Mucosa of gallbladder (tissue), 1 donor: ENCODE data around the gene CBL. TPM values are rescaled to one million over a fixed set of nuclear protein-coding genes. Genes with fewer than 3 reads are reported as not detected.

Source experiments
- DNase-seq: peaks from one replicate; pipeline ENCODE4 v3.0.0-alpha.2; 2020; ENCODE audit warnings: low spot score
- total RNA-seq: library from RNA; stranded (reverse); gene quantifications from one replicate; pipeline ENCODE4 v1.2.1, GENCODE V29; 2021
- donor health status: DM: no; HTN: no; CAD: no.

The CBL gene
- total RNA-seq, 1 donor from 2014 or later: 15.6 TPM

- DNase-seq: peak; percentile 97
Observed at GRCh38 chr11:119334174-119334930, 128.2 kb downstream of the CBL start, which contains the start of gene RNF26. Gene RNF26, plus strand, starts transcription at chr11:119334527. Its CDS starts 596 bp downstream, at chr11:119335123.

GRCh38 chr11:119335091-119335654 is 129.0 kb downstream of the CBL start:
- DNase-seq: no peak

- no peak for DNase-seq
Observed at GRCh38 chr11:119335655-119336543, 129.8 kb downstream of the CBL start.

- no peak for DNase-seq
Observed at GRCh38 chr11:119336744-119337469, 130.8 kb downstream of the CBL start.

GRCh38 chr11:119337581-119338317 is 131.6 kb downstream of the CBL start:
- no peak for DNase-seq

- peak; percentile 81 for DNase-seq
Observed at GRCh38 chr11:119338318-119338890, 132.3 kb downstream of the CBL start.

DNA sequence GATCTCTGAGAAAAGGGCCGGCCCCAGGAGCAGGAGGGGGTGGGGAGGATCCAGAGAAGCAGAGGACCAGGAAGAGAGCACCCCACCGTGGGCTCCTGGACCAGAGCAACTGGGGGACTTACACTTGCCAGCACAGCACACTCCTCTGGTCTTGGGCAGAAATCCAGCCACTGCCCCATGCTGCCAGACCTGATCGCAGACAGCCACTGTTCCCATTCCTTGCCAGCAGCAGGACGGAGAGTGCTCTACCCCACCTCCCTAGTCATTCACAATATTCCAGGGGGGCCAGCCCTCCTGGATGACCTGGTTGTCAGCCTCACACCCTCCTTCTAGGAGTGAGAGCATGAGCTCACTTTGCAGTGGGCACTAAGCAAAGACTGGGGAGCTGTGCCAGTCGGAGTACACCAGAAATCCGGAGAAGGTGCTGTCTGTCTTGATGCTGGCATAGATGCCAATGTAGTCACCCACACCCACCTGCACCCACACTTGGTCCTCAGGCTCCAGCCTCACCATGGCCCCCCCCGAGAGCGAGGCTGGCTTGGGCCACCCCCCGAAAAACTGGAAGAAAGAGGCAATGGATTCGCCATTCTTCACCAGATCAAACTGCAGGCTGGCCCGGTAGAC is 132.9 kb downstream of the CBL start:
- no peak for DNase-seq

DNA sequence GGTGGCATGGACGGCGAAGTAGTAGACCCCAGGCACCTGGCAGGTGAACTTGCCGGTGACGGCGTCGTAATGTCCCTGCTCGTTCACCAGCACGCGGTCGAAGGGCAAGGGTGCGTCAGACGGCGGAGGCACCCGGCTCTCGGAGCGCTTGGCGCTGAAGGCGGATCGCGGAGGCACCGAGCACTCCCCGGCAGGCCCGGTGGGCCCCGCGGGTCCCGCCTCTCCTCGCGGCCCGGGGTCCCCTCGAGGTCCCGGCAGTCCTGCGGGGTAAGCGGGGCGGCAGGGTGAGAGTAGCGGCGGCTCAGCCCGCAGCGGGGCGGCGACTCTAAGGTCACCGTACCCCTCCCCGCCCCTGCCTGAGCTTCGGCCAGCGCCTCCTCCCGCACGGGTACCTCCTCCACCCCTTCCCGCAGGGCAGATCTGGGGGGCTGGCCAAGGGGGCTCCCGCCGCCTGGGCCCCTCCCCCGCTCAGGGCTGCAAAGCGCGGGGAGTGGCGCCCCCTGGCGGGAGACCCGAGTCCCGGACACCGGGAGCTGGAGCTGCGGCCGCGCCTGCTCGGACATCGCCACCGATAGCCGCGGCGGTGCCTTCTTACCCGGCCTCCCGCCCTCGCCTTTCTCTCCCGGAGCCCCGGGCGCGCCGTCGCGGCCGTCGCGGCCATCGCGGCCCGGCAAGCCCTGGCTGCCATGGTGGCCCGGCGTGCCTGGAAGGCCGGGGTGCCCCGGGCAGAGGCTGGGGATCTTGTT is 133.6 kb downstream of the CBL start:
- DNase-seq: peak; percentile 68

DNA sequence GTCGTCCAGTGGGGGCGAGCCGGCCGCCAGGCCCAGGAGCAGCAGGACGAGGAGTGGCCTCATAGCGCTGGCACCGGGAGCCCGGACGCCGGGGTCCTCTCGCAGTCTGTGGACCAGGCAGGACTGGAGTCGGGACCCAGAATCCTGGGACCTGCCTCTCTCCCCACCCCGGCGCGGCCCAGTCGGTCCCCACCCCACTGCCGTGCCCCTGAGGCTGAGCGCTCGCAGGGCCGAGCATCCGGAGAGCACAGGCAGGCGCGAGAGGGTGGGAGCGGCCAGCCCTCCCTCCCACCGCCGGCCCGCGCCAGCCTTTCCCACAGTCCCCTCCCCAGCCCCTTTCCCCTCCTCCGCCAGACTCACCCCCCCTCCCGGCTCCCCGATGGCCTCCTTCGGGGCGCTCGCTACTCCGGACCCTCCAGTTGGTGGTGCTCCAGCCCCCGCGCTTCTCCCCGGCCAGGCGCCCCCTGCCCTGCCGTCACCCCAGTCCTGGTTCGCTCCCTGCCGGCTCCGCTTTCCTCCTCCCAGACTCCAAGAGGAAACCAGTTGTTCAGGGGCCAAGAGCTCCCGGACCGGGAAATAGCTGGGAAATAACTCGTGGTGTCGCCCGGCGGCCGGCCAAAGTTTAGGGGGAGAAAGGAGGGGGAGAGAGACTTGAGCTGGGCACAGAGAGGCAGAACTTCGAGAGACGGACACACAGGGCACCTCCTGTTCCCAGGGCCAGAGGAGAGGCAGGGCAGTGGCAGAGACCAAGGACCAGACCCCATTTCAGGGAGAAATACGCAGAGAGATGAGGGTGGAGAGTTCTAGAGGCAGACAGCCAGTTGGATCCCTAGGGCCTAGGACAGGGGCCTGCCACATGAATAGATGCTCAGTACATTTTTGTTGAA is 134.4 kb downstream of the CBL start, which contains the start of gene C1QTNF5:
Gene C1QTNF5 (minus strand): TSS at position 549 of the 887 bp plus-strand sequence. CDS start 486 bp downstream, at position 63.
- peak; percentile 80 for DNase-seq

DNA sequence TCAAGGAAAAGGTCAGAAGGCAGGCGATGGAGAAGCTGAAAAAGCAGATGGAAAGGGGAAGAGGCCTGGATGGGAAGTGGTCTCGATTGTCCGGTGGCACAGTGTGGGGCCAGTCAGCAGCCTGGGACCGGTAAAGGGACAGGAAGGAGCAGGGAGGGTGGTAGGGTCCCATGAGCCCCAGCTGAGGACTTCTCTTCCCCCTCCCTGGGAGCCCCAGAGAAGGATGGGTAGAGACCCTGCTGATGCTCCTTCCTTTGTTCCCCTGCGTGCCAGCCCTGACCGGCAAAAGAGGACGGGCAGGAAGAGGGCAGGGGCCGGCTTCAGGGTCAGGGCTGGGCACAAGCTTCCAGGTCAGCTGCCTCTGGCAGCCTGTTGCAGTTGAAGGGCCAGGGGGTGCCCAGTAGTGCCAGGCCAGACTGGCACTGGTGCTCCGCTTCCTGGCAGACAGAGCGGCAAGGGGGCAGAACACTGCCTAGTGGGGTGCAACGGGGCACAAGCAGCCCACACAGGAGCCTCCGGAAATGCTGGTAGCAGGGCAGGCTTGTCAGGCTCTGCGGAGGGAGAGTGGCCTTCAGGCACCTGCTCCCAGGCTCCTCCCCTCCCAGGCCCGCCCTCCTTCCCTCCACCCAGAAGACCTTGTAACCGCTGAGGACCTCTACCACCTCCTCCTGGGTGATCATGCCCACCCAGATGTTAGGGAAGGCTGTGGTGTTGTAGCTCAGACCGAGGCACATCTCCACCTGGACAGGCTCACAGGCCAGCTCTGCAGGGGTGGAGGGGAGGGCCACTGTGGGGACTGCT is 135.3 kb downstream of the CBL start:
- no peak for DNase-seq

DNA sequence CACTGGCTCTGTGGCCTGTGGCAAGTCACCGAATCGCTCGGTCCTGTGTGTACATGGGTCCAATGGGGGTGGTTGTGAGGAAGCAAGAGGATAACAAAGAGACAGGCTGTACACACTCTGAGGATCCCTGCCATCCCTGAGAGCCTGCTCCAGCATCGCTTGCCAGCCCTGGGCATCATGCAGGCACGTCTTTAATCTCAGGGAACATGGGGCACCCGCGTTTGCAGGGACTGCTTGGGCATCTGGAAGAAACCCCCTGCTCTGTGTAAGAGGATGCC is 135.8 kb downstream of the CBL start:
- DNase-seq: no peak

GRCh38 chr11:119342362-119343130 is 136.4 kb downstream of the CBL start:
- no peak for DNase-seq

DNA sequence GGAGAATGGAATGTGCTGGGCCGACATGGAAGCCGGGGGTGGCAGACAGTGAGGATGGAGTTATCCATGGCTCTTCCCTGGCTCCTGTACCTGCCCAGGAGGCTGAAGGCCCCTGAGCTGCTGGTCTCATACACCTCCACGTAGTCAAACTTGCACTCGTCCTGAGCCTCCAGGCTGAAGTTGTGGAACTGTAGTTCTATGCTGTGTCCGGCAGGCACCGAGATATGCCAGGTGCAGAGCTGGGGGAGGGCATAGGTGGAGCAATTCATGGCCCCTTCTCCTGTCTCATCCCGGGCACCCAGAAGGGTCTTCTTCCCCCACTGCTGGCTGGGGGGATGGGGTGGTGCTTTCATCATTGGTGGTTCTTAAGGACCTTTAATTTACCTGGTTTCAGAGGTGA is 137.6 kb downstream of the CBL start:
- no peak for DNase-seq

- no peak for DNase-seq
Observed at GRCh38 chr11:119344291-119345010, 138.3 kb downstream of the CBL start.

DNA sequence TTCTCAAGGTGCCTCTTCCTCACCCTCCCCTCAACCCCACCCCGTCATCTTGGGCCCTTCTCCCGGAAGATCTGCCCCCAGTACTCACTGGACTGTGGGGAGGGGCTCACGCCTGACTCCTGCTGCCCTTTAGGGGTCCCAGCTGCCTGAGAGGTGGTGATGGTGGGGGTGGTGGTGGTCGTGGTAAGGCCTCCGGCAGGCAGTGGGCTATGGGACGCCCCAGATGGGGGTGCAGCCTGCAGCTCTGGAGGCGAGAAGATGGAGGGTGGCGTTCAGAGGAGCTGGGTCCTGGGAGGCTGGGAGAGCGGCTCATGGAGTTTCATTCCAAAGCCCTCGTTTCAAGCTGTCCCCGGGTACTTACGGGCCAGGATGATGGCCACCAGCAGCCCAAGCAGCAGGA is 139.5 kb downstream of the CBL start:
- no peak for DNase-seq

DNA sequence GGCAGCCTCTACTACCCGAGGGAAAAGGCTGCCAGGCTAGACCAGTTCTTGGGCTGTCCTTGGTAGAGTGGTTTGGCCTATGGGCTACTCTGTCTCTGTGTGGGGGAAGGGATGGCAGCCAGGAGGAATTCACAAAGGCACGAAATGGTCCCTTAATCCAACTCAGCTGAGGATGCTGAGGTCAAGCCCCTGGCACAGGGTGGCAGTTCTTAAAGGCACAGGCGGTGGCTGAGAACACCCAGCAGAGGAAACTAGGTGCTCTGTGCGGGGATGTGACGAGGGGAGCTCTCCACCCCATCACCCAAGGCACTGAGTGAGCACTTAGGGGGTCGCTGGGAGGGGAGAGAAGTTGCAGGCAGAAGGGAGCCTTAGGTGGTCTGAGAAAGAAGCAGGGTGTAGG is 140.5 kb downstream of the CBL start, which contains the start of gene MFRP:
Gene MFRP (minus strand): TSS at position 101 of the 400 bp plus-strand sequence. CDS start 192 bp downstream, outside the sequence.
- DNase-seq: no peak
